HG03097 (cell line): ENCODE data around the gene PPP1R3C.

Experiments
- ATAC-seq: cut with Tn5 transposase; IDR thresholded peaks from one replicate; pipeline ENCODE4 v1.9.1; 2021; ENCODE audit not compliant: unreplicated experiment, low FRiP score

Gene PPP1R3C

DNA sequence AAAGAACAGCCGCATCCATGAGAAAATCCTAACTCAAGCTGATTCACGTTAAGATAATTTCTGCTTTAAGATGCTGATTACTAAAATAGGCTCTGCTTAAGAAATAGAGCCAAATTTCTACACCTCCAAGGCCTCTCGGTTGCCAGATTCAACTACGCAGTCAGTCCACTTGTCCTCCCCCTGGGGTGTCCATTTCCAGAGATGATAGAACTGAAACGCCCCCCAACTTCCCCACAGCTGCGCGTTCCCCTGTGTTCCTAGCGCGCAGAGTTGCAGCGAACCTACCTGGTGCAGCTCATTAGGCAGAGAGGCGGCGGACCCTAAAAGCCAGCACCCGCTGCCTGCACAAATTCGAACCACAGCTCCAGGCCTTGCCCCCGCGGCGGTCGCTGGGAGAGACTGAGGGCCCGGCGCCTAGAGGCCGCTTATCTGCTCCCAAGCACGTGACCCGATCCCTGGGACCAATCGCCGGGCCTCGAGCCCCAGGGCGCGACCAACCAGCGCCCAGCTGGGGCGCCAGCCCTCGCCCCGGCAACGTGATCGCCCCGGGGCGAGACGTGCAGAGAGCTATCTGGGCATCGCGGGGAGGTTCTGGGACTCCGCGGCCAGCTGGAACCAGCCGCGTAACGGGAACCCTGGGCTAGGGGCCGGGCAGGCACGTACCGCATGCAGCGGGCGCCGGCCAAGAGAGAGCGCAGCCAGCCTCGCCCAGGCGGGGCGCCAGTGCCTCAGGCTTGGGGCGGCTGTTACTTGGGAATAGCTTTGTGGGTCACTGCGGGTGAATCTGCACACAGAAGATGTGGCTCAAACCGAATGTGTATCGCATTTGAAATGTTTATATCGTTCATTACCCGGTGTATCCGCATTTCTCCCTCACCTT is at the start of gene PPP1R3C:
PPP1R3C (minus strand) TSS at position 401 of the 880 bp plus-strand sequence; CDS start at position 299, 102 bp downstream.
- ATAC-seq = peak; percentile 57

GRCh38 chr10:91681361-91682276 is 48.7 kb upstream of the PPP1R3C start:
- no peak for ATAC-seq

DNA sequence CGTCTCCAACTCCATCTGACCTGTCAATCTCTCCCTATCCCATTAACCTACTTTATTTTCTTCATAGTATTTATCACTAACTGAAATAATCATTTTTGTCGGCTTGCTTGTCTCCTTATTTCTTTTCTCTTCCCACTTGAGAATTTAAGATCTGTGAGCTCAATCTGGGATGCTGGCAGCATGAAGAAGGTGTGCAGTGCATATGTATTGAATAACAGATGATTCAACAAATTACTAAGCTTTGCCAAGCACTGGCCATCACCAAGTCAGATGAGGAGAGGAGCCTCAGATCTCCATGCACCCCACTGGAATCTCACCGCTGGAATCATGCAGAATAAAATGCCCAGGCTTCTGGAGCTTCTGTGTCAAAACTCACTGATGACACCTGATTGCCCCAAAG is 47.6 kb upstream of the PPP1R3C start:
- no peak for ATAC-seq

GRCh38 chr10:91679296-91679695 is 46.4 kb upstream of the PPP1R3C start:
- ATAC-seq = no peak

DNA sequence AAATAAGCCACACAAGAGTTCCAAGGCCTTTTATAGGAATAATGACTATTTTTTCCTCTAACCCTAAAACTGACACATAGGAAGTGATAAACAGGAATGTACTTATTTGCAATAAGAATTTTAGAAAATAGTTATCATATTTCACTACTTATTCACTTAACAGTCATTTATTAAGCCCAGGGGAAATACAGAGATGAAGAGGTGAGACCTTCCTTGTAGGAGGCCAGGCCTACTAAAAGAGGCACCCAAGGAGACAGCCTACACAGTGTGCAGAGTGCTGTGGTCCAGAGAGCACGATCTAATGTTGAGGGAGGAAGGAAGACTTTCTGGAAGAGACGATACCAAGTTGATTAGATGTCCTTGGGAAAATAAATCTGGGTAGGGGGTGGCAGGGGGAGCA is 45.0 kb upstream of the PPP1R3C start:
- ATAC-seq = no peak

DNA sequence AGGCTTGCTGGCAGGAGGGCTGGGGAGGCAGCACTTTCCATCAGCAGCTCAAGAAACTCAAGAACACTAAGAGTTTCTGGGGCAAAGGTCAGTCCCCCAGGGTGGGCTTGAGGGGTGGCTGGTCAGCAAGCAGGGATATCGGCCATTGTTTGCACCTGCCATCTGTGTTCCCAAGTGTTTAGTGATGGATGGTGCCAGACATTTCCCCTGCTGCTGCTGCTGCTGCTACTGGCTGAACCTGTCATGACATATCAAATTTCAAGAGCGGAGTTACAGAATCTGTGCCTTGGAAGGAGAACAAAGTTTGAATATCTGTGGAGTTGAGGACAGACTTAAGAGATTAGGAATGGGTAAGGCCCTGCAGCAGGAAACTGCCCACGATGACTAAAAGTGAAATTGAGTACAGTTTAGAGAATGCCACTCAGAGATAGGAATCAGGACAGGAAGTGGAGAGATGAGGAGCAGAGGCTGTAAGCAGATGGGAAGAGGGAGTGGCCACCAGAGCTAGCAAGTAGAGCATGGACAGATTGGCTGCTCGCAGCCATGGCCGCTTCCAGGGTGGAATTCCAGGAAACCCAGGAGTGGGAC is 39.2 kb upstream of the PPP1R3C start:
- no peak for ATAC-seq

DNA sequence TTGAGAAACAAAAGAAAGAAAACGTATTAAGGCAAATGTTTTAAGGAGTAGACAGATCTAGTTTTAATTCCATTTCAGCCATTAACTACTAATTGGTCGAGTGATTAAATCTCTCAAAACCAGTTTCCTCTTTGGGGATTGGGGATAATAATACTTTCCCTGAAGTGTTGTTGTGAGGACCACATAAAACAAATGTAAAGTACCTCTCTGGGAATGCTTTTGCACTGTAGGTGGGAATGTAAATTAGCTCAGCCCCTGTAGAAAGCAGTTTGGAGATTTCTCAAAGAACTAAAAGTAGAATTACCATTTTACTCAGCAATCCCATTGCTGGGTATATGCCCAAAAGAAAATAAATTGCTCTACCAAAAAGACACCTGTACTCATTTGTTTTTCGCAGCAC is 36.0 kb upstream of the PPP1R3C start:
- ATAC-seq = no peak

- no peak for ATAC-seq
These were observed 33.0 kb upstream of the PPP1R3C start for GRCh38 chr10:91665842-91666241.

- no peak for ATAC-seq
These were observed 31.6 kb upstream of the PPP1R3C start for GRCh38 chr10:91664426-91664825.

GRCh38 chr10:91662993-91663392 is 30.1 kb upstream of the PPP1R3C start:
- ATAC-seq = no peak

DNA sequence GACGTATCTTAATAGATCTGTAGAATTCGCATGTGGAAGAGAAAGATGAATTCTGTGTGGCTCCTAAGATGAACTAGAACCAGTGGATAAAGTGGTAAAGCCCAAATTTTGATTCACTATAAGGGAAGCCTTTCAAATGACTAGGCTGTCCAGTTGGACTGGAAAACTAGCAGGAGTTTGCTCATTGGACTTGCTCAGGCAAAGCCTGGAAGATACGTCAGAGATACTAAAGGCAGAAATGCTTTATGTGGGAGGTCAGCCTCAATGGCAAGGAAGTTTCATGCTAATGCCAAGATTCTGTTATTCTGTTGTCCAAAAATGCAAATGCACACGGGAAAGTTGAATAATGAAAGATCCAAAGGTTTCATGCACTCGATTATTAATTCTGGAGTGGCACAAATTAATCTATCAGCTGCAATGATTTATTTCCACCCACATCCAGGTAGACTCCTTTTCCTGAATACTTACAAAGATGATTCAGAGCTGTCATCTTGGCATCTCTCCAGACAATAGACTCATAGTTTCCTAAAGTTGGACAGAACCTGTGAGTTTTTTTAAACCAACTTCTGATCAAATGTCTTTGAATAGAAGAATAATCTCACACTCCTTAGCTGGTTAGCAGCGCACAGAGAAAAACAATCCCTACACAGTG is 20.5 kb upstream of the PPP1R3C start:
- ATAC-seq = no peak

GRCh38 chr10:91652364-91652763 is 19.5 kb upstream of the PPP1R3C start:
- ATAC-seq = no peak

DNA sequence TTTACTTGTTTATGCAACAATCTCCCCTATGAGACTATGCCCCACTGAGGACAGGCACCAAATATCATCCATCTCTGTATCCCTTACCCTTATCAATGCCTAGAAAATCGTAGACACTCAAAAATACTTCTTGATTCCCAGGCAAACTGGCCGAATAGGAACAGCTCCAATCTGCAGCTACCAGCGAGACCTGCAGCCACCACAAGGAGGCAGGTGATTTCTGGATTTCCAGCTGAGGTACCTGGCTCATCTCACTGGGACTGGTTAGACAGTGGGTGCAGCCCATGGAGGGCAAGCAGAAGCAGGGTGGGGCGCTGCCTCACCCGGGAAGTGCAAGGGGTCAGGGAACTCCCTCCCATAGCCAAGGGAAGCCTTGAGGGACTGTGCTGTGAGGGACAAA is 10.8 kb upstream of the PPP1R3C start:
- no peak for ATAC-seq

GRCh38 chr10:91642831-91643692 is 10.2 kb upstream of the PPP1R3C start:
- ATAC-seq = no peak

DNA sequence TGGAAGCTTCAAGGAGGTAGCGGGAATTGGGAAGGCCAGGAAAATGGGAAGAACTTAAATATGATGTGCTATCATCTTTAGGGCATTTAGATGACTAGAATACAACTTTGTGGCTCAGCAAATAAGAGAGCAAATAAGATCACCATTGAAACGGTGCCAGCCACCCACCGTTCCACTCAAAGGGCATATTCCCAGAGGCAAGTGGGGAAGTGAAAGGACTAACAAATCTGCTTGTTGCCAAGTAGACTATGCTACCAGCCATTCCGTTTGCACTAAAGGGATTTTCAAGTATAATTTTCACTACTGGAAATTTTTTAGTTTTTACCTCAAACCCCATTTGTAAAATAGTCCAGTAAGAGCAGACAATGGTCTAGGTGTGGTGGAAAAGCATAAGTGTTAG is 4.0 kb upstream of the PPP1R3C start:
- no peak for ATAC-seq

DNA sequence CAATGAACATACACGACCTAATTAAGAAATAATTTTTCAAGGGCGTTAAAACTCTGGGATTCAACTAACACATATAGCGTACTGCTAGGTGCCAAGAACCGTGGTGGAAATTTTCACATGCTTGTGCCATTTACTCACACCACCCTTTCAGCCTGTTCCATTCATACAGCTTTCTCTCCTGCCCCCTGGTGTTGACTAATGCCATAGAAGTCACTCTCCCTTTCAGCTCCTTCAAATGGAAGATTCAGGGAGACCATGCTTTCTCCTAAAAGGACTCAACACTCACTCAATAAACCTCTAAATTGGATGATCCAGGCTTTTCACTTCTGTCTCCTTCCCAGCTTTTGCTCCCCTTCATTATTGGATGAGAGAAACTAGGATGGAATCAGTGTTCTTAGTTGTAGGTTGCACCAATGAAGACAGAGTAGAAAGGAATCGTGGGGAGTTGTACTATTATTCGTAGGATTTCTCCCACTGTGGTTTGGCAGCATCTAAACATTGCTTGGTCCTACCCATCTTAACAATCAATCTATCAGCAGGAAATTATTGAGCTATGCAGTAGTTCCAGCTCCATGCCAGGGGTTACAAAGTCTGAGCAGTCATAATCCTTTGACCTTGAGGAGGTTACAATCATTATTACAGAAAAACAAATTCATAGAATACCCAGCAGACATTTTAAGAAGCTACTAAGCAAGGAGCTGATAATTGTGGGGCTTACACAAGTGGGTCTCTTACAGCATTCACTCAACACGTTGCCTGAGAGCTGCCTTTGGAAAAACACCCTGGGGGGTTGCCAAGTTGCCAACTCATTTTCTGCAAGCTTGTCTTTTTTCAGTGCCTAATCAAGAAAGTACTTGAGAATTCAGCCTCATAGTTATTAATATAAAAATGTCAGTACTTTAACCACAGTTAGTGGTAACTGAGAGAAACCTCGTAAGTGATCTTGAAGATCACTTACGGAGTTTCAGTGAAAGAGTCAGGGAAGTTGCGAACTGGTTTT is 2.8 kb upstream of the PPP1R3C start:
- ATAC-seq = no peak

DNA sequence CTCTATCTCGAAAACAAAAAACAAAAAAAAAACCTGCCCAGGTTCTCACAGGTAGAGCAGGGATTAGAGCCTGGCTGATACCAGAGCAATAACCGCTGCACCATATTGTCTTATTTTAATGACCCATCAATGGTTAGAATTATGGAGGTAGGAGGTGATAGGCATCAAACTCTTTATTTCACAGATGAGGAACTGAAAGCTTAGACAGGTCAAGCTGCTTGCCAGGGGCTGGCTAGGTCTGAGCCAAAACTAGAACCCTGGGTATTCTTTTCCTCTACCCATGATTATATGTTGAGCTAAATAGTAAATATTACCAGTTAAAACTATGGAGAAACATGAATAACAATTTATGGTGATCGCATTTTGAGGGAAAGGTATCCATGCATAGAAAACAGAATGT is 2.0 kb upstream of the PPP1R3C start:
- no peak for ATAC-seq

DNA sequence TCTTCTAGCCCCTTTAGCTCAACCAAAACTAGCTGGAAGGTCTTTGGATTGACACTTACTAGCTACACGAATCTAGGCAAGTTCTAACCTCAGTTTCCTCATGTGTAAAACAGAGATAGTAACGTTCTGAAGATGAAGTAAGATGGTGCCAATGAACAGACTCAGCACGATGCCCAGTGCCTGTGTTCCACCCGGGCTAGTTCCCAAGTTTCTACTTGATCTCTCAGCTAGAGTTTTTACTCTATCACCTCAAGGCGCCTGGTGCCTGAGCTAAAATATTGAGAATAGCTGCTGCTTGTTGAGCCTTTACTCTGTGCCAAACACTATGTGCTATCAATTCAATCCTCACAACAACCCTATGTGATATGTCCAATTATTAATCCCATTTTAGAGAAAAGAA is 1.4 kb upstream of the PPP1R3C start:
- no peak for ATAC-seq
